CD4-positive, alpha-beta T cell treated with Interleukin-15 for 4 hours (primary cell): ENCODE measurements around the gene HCN1.

Experiments used
- DNase-seq: peaks from one replicate; pipeline ENCODE4 v3.0.0-alpha.2; 2020; ENCODE audit warnings: low spot score

Gene HCN1

GRCh38 chr5:45696206-45696836 lies at the start of gene HCN1:
TSS of gene HCN1 (minus strand) at chr5:45696380.
- no peak for DNase-seq

GRCh38 chr5:45741110-45741509 lies 44.9 kb upstream of the HCN1 start:
- DNase-seq = no peak

DNA sequence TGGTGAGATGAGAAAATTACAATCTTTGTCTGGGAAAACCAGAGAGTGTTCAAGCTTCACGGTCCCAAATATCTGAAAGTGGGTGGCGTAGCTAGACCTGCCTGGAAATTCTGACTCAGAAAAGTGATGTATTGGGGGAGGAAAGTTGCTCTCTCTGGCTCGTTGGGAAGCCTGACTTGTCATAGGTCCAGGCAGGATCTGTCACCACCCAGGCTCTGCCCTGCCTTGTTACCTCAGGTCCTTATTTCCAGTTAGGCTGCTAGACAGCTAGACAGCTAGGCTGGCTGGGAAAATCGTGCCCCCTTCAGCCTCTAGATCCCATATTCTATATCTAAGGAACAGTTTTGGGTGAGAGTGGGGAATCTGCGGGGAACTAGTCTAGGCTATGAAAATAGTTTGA lies 41.0 kb upstream of the HCN1 start:
- no peak for DNase-seq

DNA sequence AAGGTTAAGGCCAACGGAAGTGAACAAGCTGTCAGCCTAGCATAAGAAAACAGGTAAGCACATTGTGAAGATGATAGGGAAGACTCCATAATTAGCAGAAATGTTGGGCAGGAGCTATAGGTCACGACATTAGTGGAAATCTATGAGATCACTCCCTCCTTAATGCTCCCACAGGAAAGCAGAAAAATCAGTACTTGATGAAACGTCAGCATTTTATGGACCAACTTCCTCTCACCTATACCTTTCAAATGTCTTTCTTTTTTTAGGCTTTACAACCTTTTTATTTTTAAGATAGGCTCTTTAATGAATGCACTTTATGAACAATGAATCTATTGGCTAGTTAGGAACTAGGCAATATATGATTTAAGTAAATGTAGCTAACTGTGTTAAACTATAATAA lies 29.4 kb upstream of the HCN1 start:
- no peak for DNase-seq

DNA sequence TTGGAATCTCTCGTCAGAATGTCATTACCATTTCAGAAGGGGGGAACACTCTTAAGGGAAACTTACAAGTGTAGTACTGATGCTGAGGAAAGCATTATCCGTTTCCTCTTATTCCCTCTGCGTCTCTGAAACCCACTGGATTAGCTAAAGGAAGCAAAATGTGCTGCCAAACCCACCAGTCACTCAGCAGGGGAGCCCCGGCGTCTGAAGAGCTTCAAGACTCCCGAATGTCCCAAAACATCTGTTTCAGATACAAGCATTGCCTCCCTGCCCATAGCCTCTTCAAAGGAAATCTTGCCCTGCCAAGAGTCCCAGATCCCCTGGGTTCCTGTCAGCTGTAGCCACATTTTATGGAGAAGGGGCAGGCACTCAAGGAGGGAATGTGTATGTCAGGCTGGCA lies 1.0 kb upstream of the HCN1 start:
- DNase-seq = no peak

- DNase-seq = no peak
Observed at GRCh38 chr5:45695804-45696156, 400 bp downstream of the HCN1 start.

DNA sequence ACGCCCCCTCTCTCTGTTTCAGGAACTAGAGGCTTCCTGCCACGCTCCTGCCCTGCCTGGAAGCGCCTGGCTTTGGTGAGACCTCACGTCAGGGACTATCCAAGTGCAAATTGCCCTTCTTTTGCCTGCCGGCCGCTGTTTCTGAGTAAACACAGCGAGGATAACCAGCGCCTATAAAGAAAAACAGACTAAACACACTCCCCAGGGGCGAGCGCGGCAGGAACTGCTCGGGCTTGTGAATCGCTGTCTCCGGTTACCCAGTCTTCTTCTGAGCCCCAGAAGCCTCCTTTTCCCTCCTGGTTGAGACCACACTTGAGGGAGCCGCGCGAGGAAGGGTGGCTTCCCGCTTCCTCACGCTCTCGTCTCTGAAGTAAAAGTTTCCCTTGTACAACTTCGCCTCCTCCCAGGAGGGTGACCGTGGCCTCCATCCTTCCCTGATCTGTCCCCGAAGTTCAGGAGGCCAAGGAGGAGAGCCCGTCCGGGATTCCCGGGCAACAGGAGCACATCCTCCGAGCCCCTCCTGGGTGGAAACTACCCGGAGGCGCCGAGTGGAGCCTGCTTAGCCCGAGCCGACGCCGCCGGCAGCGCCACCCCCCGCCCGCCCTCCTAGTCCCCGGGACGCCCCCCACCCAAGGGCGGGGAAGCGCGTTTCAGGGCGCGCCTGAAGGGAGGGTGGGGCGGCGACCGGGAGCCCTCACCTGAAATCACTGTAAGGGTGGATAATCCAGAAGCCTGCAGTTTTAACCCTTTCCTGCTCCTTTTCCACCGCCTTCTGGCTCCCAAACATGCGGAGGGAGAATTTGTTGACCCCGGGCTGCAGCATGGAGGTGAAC lies 993 bp downstream of the HCN1 start:
- no peak for DNase-seq

DNA sequence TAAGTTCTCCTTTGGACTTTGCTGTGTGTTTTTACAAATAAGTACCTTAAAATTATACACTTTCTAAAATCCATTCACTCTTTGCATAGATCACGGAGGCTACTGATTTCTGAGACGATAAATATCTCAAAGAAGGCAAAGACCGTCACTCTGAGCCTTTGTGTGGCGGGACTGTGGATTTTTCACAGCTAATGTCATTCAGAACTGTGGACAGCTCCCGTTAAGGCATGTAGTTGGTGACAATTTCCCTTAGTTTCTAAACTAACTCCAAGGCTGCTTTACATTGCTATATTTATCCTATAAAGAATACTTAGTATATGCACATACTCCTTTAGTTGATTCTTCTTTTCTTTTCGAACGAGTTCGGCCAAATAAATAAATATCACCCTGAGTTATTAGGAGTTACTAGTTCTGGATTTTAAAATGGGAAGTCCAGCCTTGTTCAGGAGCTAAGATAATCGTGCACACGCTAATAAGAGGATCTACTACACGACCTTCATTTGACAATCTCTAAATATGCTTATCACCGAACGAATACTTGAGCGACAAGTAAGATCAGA lies 1.8 kb downstream of the HCN1 start:
- DNase-seq = no peak

DNA sequence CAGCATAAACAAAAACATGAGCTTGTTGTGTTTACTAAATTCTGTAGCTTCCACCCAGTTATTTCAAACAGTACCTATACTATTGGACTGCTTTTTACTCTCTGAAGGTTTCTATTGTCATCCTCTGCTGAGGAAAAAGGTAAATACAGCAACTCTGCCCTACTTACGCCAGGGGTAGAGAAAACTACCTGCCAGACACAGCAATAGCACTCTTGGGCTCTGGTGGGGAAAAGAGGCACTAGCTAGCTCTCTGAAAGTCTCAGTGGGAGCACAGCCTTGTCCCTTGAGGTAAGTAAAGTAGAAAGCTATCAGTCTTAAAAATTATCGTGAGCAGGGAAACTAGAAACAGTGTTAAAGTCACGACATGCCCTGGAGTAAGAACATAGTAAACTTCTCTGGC lies 3.7 kb downstream of the HCN1 start:
- no peak for DNase-seq

- no peak for DNase-seq
Observed at GRCh38 chr5:45691656-45692055, 4.5 kb downstream of the HCN1 start.

GRCh38 chr5:45687701-45688100 lies 8.5 kb downstream of the HCN1 start:
- no peak for DNase-seq

DNA sequence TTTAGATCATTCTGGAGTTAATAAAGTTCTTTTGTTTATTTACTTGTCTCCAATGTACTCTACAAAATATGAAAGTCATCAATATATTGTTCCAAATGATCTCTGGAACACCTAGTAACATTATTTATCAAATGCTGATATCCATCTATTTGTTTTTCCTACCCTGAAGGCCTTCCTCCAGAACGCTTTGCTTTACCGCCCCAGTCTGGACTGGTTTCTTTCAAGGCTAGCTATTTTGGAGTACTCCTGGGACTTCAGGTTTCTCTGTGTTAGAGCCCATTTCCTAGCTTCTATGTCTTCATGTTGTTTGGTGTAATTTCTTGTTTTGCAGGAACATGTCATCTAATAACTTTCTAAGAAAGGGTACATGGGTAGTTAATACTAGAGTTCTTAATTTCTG lies 9.6 kb downstream of the HCN1 start:
- DNase-seq = no peak

DNA sequence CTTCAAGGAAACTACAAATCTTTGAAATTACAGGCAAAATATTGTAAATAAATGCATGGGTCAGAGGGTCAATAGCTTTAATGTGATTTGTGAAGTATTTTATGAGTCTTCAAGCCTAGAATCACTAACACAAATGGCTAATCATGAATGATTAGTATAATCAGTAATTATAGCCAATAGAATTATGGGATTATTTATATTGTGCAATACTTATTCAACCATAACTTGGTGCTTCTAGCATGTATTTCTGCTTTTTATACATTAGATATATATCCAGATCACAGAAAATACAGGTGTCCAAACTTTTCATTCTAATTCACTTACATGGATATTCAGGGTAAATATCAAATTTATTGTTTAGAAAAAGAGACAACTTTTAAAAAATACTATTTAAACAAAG lies 12.1 kb downstream of the HCN1 start:
- no peak for DNase-seq

GRCh38 chr5:45680950-45681349 lies 15.2 kb downstream of the HCN1 start:
- no peak for DNase-seq

DNA sequence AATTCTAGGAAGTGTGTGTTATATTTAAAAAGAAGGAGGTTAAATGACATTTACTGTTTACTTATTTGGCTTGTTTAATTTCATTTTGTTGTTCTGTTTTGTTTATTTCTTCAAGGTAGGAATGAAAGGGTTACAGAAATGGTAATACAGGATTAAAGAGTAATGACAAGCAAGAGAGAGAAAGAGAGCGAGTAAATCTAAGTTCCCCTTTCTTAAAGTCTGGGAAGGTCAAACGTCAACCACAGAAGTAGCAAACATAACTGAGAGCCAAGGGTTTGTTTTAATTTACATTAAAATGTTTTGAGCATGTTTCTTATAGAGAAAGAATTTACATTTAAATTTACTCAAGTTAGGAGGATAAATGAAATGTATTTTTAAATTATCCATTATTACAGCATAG lies 18.7 kb downstream of the HCN1 start:
- DNase-seq = no peak

- DNase-seq = no peak
Observed at GRCh38 chr5:45672271-45672670, 23.9 kb downstream of the HCN1 start.

GRCh38 chr5:45648744-45649143 lies 47.4 kb downstream of the HCN1 start:
- DNase-seq = no peak

GRCh38 chr5:45643056-45643455 lies 53.1 kb downstream of the HCN1 start:
- DNase-seq = no peak

GRCh38 chr5:45642370-45642769 lies 53.8 kb downstream of the HCN1 start:
- DNase-seq = no peak

DNA sequence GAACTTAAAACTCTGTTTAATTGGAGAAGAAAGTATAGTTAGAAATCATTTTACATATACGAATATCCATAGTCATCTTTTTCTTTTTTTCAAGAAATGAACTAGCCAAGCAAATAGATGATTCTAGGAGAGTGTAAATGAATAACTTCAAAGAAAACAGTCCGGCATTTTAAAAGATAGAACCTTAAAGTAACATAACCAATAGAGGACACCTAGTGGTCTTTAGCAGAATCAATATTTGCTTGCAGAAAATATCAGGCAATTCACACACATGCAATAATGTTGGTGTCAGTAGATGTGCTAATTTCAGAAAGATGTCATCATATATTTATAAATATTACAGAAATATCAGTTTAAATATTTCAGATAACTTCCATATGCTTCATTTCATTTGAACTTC lies 57.1 kb downstream of the HCN1 start:
- DNase-seq = no peak

GRCh38 chr5:45627076-45627656 lies 69.0 kb downstream of the HCN1 start:
- DNase-seq = no peak

GRCh38 chr5:45623832-45624231 lies 72.3 kb downstream of the HCN1 start:
- DNase-seq = no peak

- DNase-seq = no peak
Observed at GRCh38 chr5:45622365-45622764, 73.8 kb downstream of the HCN1 start.
